ENCODE measurements around the gene TRMT1.

Gene TRMT1

DNA sequence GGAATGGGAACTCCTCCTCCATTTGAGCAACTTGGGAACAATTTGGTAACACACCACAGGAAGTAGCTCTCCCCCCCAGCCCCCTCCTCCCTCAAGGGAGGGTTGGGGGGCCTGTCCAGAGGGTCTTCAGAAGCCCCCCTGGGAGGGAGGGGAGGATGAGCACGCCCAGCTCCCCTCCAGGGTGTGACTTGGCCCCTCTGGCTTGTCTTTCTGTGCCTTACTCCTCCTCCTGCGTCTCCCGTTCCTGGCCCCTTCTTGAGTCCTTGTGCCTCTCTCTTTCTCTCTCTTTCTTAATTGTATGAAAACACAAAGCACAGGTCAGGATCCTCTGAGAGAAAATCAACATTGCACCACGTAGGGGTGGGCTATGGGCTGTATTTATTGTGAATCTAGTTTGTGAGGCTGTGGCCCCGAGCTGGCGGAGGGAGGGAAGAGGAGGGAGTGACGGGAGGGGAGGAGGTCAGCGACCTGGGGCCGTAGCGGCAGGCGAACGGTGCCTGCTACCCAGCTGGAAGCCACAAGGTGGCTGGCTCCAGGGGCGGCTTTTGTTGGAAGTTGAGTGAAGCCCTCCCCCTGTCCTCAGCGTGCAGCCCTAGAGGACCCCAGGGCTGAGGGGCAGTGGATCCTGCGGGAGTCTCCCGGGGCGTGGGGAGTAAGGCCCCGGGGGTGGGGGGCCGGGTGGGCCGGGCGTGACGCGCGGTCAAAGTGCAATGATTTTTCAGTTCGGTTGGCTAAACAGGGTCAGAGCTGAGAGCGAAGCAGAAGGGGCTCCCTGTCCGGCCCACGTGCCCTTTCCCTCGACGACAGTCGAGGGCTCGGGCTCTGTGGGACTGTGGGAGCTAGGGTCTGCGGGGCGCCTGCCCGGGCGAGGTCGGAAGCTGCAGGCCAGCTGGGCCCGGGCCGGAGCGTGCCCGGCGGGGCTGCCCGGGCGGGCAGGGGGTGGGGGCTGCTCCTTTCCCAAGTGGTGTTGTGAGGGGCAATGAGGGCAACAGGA, 20.3 kb downstream of the TRMT1 start:
- H3K79me2 ChIP-seq (ENCODE audit: insufficient read depth, low read length) = peaks cover 62% of the 10 kb centered on the region
- no peaks in the 10 kb centered on the region for H3K9me3 ChIP-seq (ENCODE audit: insufficient read depth, low read depth, low read length)
- H2AFZ ChIP-seq (ENCODE audit: low read length) = no peak overlapping the region
- H4K20me1 ChIP-seq (ENCODE audit: insufficient read depth, low read length, poor library complexity, severe bottlenecking) = peaks cover 56% of the 10 kb centered on the region
- H3K9ac ChIP-seq (ENCODE audit: low read depth, low read length, poor library complexity, severe bottlenecking) = peak overlapping the region; percentile 100
- peak overlapping the region; percentile 77 for H3K4me2 ChIP-seq (ENCODE audit: low read depth, low read length, poor library complexity, severe bottlenecking)
- H3K27me3 ChIP-seq (ENCODE audit: insufficient read depth, low read length, poor library complexity, severe bottlenecking) = peaks cover 28% of the 10 kb centered on the region
- TF ChIP-seq EZH2phosphoT487 (IDR thresholded peaks at IDR 0.05; ENCODE audit: borderline replicate concordance) = no peak
- TF ChIP-seq, protein P1, sequence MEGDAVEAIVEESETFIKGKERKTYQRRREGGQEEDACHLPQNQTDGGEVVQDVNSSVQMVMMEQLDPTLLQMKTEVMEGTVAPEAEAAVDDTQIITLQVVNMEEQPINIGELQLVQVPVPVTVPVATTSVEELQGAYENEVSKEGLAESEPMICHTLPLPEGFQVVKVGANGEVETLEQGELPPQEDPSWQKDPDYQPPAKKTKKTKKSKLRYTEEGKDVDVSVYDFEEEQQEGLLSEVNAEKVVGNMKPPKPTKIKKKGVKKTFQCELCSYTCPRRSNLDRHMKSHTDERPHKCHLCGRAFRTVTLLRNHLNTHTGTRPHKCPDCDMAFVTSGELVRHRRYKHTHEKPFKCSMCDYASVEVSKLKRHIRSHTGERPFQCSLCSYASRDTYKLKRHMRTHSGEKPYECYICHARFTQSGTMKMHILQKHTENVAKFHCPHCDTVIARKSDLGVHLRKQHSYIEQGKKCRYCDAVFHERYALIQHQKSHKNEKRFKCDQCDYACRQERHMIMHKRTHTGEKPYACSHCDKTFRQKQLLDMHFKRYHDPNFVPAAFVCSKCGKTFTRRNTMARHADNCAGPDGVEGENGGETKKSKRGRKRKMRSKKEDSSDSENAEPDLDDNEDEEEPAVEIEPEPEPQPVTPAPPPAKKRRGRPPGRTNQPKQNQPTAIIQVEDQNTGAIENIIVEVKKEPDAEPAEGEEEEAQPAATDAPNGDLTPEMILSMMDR (conservative IDR thresholded peaks at IDR 0.05; ENCODE audit: low read length) = peak; percentile 46
- H3K4me3 ChIP-seq (ENCODE audit: low read length, poor library complexity, severe bottlenecking) = peak overlapping the region; percentile 94
- H3K4me1 ChIP-seq (ENCODE audit: insufficient read depth, low read length, poor library complexity, severe bottlenecking) = peaks cover 24% of the 10 kb centered on the region
- no peaks in the 10 kb centered on the region for H3K9me2 ChIP-seq (replicated peaks; ENCODE audit: low read depth, low read length)
- H3F3A ChIP-seq (ENCODE audit: low read depth) = peaks cover 33% of the 10 kb centered on the region
- peaks cover 22% of the 10 kb centered on the region for H3K36me3 ChIP-seq (ENCODE audit: insufficient read depth, low read length)

DNA sequence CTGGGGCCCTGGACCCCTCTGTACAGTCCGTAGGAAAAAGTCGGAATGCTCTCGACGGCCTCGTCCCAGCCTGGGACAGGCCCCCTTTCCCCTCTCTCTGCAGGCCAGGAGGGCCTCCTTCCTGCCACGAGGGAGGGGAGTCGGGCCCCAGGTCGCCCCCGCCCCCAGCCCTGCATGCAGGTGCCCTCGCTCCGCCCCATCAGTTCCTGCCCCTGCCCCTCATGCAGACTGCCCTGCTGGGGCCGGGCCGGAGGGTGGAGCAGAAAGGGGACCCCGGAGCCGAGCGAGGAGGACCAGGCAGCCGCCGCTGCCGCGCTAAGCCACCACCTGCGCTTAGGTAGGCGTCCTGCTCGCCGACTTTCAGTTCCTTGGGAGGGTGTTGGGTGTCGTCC, 21.2 kb downstream of the TRMT1 start:
- Histone ChIP-seq H2AFZ (ENCODE audit: low read length) (no peak overlapping the region), H3K4me2 (ENCODE audit: low read depth, low read length, poor library complexity, severe bottlenecking) (peak overlapping the region; percentile 77), H3K4me1 (ENCODE audit: insufficient read depth, low read length, poor library complexity, severe bottlenecking) (peaks cover 24% of the 10 kb centered on the region), H3K9ac (ENCODE audit: low read depth, low read length, poor library complexity, severe bottlenecking) (peak overlapping the region; percentile 100), H3F3A (ENCODE audit: low read depth) (peaks cover 32% of the 10 kb centered on the region), H3K4me3 (ENCODE audit: low read length, poor library complexity, severe bottlenecking) (peak overlapping the region; percentile 94), H3K36me3 (ENCODE audit: insufficient read depth, low read length) (peaks cover 19% of the 10 kb centered on the region), H3K27me3 (ENCODE audit: insufficient read depth, low read length, poor library complexity, severe bottlenecking) (peaks cover 21% of the 10 kb centered on the region), H3K9me2 (replicated peaks; ENCODE audit: low read depth, low read length) (no peaks in the 10 kb centered on the region), H3K9me3 (ENCODE audit: insufficient read depth, low read depth, low read length) (no peaks in the 10 kb centered on the region), H4K20me1 (ENCODE audit: insufficient read depth, low read length, poor library complexity, severe bottlenecking) (peaks cover 48% of the 10 kb centered on the region), H3K79me2 (ENCODE audit: insufficient read depth, low read length) (peaks cover 54% of the 10 kb centered on the region)
- TF ChIP-seq, protein P1 (conservative IDR thresholded peaks at IDR 0.05; ENCODE audit: low read length) = no peak
- no peak for TF ChIP-seq EZH2phosphoT487 (IDR thresholded peaks at IDR 0.05; ENCODE audit: borderline replicate concordance)

DNA sequence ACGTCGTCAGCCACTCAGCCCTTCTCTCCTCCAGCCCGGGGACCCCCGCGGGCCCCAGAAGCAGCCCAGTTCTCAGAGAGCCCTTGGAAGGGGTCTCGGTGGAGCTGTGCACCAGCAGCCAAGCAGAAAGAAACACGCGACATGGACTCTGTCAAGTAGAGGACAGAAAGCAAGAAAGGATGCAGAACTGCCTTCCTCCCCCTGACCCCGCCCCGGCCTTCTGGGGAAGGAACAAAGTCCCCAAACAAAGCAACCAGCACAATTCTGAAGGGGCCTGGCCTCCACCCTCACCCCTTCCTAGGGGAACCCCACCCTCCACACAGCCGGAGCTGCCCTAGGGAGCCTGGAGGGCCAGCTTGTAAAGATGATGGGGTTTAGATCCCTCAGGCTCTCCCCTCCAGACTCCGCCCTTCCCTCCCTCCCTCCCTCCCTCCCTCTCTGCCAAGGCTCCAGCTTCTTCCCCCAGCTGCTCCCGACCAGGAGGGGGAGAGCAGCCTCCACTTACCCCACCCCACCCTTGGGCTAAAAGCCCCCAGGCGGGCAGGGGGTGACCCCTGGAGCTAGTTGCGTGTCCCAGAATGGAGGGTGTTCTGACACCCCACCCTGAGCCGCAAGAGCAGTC, 21.7 kb downstream of the TRMT1 start:
- TF ChIP-seq EZH2phosphoT487 (IDR thresholded peaks at IDR 0.05; ENCODE audit: borderline replicate concordance) = no peak
- TF ChIP-seq, protein P1 (conservative IDR thresholded peaks at IDR 0.05; ENCODE audit: low read length) = no peak
- H3K4me2 ChIP-seq (ENCODE audit: low read depth, low read length, poor library complexity, severe bottlenecking) = peak overlapping the region; percentile 77
- H3K4me3 ChIP-seq (ENCODE audit: low read length, poor library complexity, severe bottlenecking) = peak overlapping the region; percentile 94
- no peaks in the 10 kb centered on the region for H3K9me3 ChIP-seq (ENCODE audit: insufficient read depth, low read depth, low read length)
- peaks cover 14% of the 10 kb centered on the region for H3K36me3 ChIP-seq (ENCODE audit: insufficient read depth, low read length)
- peak overlapping the region; percentile 100 for H3K9ac ChIP-seq (ENCODE audit: low read depth, low read length, poor library complexity, severe bottlenecking)
- H3K27me3 ChIP-seq (ENCODE audit: insufficient read depth, low read length, poor library complexity, severe bottlenecking) = peaks cover 18% of the 10 kb centered on the region
- peaks cover 20% of the 10 kb centered on the region for H3K4me1 ChIP-seq (ENCODE audit: insufficient read depth, low read length, poor library complexity, severe bottlenecking)
- peaks cover 43% of the 10 kb centered on the region for H4K20me1 ChIP-seq (ENCODE audit: insufficient read depth, low read length, poor library complexity, severe bottlenecking)
- peaks cover 49% of the 10 kb centered on the region for H3K79me2 ChIP-seq (ENCODE audit: insufficient read depth, low read length)
- no peaks in the 10 kb centered on the region for H3K9me2 ChIP-seq (replicated peaks; ENCODE audit: low read depth, low read length)
- H3F3A ChIP-seq (ENCODE audit: low read depth) = peaks cover 27% of the 10 kb centered on the region
- H2AFZ ChIP-seq (ENCODE audit: low read length) = no peak overlapping the region
